ENCODE data around the gene NUP214. TPM values are rescaled to one million over a fixed set of nuclear protein-coding genes. Genes with fewer than 3 reads are reported as not detected.

Gene NUP214
- total and polyA plus RNA-seq, 2 experiments from 2014 or later: 14.7 to 29.0 TPM

DNA sequence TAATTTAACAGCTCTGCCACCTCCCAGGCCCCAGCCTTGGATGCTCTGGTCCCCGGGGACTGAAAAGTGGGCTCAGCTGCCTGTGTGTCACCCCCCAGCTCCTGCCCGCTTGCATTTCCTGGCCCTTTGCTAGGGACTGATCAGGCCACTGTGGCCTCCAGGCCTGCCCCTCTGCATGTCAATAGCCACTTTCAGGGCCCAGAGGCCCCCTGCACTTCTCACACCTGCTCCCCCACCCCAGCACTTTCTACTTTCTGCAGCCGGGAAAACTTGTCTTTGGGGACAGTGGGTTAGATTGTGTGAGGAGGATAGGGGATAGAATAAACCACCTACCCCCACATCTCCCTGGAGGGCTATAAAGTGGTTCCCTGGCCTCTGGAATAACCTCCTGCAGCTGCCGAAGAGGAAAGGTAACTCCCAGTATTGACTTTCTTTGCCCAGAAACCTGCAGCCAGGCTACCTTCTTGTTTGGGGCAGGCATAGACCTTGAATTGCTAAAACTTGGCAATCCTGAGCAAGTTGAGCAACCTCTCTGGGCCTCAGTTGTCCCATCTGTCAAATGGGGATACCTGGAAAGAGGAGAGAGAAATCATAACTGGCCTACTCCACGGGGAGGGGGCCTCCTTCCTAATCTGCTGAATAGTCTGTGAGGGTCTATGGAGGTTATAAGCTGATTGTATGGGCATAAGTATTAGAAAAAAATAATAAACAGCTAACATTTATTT, 21.2 kb upstream of the NUP214 start:
- Histone ChIP-seq H3K9me3 (ENCODE audit: low read depth) (no peaks in the 10 kb centered on the region), H3K4me3 (no peak overlapping the region), H3K27ac (no peak overlapping the region), H3K27me3 (no peaks in the 10 kb centered on the region), H3K4me1 (ENCODE audit: low read depth) (peaks cover 3% of the 10 kb centered on the region), H3K36me3 (no peaks in the 10 kb centered on the region)
- DNase-seq (ENCODE audit: low read depth in 1 of 2, low spot score in 1 of 2): no peak
- TF ChIP-seq, protein P1, sequence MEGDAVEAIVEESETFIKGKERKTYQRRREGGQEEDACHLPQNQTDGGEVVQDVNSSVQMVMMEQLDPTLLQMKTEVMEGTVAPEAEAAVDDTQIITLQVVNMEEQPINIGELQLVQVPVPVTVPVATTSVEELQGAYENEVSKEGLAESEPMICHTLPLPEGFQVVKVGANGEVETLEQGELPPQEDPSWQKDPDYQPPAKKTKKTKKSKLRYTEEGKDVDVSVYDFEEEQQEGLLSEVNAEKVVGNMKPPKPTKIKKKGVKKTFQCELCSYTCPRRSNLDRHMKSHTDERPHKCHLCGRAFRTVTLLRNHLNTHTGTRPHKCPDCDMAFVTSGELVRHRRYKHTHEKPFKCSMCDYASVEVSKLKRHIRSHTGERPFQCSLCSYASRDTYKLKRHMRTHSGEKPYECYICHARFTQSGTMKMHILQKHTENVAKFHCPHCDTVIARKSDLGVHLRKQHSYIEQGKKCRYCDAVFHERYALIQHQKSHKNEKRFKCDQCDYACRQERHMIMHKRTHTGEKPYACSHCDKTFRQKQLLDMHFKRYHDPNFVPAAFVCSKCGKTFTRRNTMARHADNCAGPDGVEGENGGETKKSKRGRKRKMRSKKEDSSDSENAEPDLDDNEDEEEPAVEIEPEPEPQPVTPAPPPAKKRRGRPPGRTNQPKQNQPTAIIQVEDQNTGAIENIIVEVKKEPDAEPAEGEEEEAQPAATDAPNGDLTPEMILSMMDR (IDR thresholded peaks at IDR 0.05; ENCODE audit: low read depth, low read length): no peak

DNA sequence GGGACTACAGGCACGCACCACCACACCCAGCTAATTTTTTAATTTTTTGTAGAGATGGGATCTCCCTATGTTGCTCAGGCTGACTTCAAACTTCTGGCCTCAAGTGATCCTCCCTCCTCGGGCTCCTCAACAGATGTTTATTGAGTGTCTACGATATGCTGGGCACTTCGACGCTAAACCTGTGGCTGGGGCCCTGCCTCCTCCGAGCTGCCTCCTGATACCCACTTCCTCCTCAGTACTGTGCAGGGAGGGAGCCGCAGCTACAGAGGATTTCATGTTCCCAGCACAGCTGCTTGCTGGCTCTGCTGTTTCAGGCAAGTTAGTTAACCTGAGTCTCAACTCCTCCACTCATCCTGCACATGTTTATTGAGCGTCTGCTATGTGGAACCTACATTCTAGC, 19.4 kb upstream of the NUP214 start:
- Histone ChIP-seq H3K4me3 (no peak overlapping the region), H3K36me3 (no peaks in the 10 kb centered on the region), H3K27me3 (no peaks in the 10 kb centered on the region), H3K4me1 (ENCODE audit: low read depth) (no peaks in the 10 kb centered on the region), H3K9me3 (ENCODE audit: low read depth) (no peaks in the 10 kb centered on the region), H3K27ac (no peak overlapping the region)
- TF ChIP-seq, protein P1 (IDR thresholded peaks at IDR 0.05; ENCODE audit: low read depth, low read length): no peak
- no peak for DNase-seq (ENCODE audit: low read depth in 1 of 2, low spot score in 1 of 2)

DNA sequence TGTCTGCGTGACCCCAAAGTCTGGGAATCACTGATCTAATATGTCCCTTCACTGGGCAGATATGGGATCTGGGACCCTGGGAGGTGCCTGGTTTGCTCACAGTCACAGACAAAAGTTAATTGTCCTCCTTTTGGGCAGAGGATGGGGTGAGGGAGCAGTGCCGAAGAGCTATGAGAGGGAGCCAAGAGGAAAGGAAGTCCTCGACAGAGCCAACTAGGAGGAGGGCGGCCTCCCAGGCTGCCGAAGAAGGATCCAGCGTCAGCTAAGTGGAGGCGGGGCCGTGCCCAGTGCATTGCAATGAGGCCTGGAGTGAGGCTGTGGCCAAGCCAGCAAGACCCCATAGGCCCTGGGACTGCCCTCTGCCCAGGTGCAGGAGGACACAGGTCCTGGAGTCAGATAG, 17.6 kb upstream of the NUP214 start:
- no peak overlapping the region for H3K4me3 ChIP-seq
- no peaks in the 10 kb centered on the region for H3K36me3 ChIP-seq
- TF ChIP-seq, protein P1 (IDR thresholded peaks at IDR 0.05; ENCODE audit: low read depth, low read length): no peak
- H3K9me3 ChIP-seq (ENCODE audit: low read depth): no peaks in the 10 kb centered on the region
- DNase-seq (ENCODE audit: low read depth in 1 of 2, low spot score in 1 of 2): no peak
- H3K27ac ChIP-seq: no peak overlapping the region
- H3K27me3 ChIP-seq: no peaks in the 10 kb centered on the region
- no peaks in the 10 kb centered on the region for H3K4me1 ChIP-seq (ENCODE audit: low read depth)

DNA sequence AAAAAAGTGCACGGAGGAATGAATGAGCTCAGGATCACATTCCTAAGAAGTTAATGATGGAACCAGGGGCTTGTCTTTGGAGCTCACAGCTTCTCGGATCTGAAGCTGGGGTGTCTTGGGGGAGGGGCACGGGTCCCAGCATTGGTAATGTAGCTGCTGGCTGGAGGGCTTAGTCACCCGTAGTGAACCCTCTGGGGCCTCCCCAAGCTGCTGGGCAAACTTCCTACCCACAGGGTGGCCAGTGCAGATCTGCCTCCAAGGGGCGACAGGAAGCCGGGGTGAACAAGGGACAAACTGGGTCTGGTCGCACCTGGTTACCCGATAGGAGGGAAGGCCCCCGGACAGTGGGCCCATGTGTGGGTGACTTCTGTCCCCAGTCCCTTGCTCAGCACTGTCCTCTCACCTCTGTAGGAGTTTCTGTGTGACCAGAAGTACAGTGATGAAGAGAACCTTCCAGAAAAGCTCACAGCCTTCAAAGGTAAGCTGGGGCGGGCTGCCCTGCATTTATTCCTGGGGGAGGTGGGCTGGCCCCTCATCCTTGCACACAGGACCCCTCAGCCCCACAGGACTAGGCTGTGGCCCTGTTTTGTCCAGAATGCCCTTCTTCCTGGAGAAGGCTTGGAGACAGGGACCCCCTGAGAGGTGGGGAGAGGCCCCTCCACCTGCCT, 14.1 kb upstream of the NUP214 start:
- H3K27me3 ChIP-seq: no peaks in the 10 kb centered on the region
- H3K4me1 ChIP-seq (ENCODE audit: low read depth): no peaks in the 10 kb centered on the region
- no peak for DNase-seq (ENCODE audit: low read depth in 1 of 2, low spot score in 1 of 2)
- no peaks in the 10 kb centered on the region for H3K36me3 ChIP-seq
- no peak overlapping the region for H3K4me3 ChIP-seq
- no peak overlapping the region for H3K27ac ChIP-seq
- TF ChIP-seq, protein P1 (IDR thresholded peaks at IDR 0.05; ENCODE audit: low read depth, low read length): no peak
- no peaks in the 10 kb centered on the region for H3K9me3 ChIP-seq (ENCODE audit: low read depth)

DNA sequence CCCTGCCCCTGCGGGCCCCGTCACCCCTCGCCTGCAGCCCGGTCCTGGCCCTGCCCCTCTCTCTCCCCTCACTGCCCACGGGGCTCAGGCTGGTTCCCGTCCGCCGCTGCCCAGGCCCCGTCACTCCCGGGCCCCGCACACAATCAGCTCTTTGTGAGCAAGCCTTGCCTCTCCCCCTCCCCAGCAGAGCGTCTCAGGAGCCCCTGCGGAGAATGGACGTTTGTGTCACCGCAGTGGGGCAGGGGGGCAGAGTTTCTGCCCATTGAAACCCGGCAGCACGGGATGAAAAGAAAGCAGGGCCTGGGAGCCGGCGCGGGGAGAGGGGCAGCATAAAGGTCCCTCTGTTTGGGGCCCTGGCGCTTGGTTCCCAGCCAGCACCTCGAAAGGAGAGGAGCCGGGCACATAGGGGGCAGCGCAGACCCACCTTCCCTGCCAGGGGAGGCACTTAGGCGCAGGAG, 13.5 kb upstream of the NUP214 start:
- no peak for DNase-seq (ENCODE audit: low read depth in 1 of 2, low spot score in 1 of 2)
- no peak overlapping the region for H3K27ac ChIP-seq
- TF ChIP-seq, protein P1 (IDR thresholded peaks at IDR 0.05; ENCODE audit: low read depth, low read length): no peak

More for the DNA sequence above, 13.5 kb upstream of the NUP214 start:
- Histone ChIP-seq H3K4me3 (no peak overlapping the region), H3K9me3 (ENCODE audit: low read depth) (no peaks in the 10 kb centered on the region), H3K4me1 (ENCODE audit: low read depth) (no peaks in the 10 kb centered on the region), H3K27me3 (no peaks in the 10 kb centered on the region), H3K36me3 (no peaks in the 10 kb centered on the region)

Measured in cardiac muscle cell (in vitro differentiated cells and primary cell).